Suprapubic skin (tissue), 3 donors: ENCODE measurements around the gene MRPS15.

Experiments
- POLR2AphosphoS5 ChIP-seq, 3 donors: sonication (generic); formaldehyde crosslinking; IDR thresholded peaks; one replicate each; pipeline ENCODE4 v1.6.1; 2017; ENCODE audit warnings: antibody characterized with exemption in 3 of 3
- TF ChIP-seq, protein P1 (sequence below), 2 donors: fragments of 200-600 bp in 1 of 2; fragments of 450-650 bp in 1 of 2; sonication (generic) in 1 of 2; IDR thresholded peaks; one replicate each; pipeline ENCODE4 v1.5.1; 2016 to 2019; ENCODE audit warnings: antibody characterized with exemption in 2 of 2, mild to moderate bottlenecking in 1 of 2, moderate library complexity in 1 of 2

DNA sequence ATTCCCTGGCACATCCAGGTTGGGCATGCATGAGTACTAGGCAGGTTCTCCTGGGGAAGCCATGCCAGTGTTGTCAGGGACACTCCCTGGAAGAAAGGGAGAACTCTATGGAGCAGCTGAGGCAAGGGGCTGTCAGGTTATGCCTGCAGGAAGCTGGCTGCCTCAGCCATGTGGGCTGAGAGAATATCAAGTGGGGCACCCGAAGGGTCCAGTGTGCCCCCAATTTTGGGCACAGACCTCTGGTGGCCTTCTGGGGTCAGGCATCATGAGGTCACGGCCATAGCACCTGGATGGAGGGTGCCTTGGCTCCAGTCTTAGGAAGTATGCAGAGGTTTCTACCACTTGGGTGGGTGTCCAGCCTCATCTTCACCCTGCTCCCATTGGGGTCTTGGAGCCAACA lies 16.0 kb upstream of the MRPS15 start:
- TF ChIP-seq, protein P1, sequence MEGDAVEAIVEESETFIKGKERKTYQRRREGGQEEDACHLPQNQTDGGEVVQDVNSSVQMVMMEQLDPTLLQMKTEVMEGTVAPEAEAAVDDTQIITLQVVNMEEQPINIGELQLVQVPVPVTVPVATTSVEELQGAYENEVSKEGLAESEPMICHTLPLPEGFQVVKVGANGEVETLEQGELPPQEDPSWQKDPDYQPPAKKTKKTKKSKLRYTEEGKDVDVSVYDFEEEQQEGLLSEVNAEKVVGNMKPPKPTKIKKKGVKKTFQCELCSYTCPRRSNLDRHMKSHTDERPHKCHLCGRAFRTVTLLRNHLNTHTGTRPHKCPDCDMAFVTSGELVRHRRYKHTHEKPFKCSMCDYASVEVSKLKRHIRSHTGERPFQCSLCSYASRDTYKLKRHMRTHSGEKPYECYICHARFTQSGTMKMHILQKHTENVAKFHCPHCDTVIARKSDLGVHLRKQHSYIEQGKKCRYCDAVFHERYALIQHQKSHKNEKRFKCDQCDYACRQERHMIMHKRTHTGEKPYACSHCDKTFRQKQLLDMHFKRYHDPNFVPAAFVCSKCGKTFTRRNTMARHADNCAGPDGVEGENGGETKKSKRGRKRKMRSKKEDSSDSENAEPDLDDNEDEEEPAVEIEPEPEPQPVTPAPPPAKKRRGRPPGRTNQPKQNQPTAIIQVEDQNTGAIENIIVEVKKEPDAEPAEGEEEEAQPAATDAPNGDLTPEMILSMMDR (IDR thresholded peaks at IDR 0.05): no peak
- no peak for TF ChIP-seq POLR2AphosphoS5 (IDR thresholded peaks at IDR 0.05)
